DND-41 (cell line): ENCODE results near the gene OR52J3.

Experiments
- CTCF ChIP-seq: IDR thresholded peaks from 2 replicates; pipeline ENCODE4 v1.5.1; 2012; ENCODE audit warnings: borderline replicate concordance, low read length, moderate library complexity, mild to moderate bottlenecking; ENCODE audit not compliant: poor library complexity, severe bottlenecking; ENCODE audit errors: extremely low read depth
- EZH2 ChIP-seq: IDR thresholded peaks from 3 replicates; pipeline ENCODE4 v1.6.1; 2012; ENCODE audit warnings: borderline replicate concordance, low read depth, mild to moderate bottlenecking, moderate library complexity, low read length, inconsistent platforms; ENCODE audit not compliant: severe bottlenecking

GRCh38 chr11:5059391-5059790 is 13.1 kb downstream of the OR52J3 start, which contains the start of gene OR52E2:
- TF ChIP-seq CTCF (no peak), EZH2 (no peak)
